ENCODE measurements around the gene NFATC1.

Gene NFATC1

DNA sequence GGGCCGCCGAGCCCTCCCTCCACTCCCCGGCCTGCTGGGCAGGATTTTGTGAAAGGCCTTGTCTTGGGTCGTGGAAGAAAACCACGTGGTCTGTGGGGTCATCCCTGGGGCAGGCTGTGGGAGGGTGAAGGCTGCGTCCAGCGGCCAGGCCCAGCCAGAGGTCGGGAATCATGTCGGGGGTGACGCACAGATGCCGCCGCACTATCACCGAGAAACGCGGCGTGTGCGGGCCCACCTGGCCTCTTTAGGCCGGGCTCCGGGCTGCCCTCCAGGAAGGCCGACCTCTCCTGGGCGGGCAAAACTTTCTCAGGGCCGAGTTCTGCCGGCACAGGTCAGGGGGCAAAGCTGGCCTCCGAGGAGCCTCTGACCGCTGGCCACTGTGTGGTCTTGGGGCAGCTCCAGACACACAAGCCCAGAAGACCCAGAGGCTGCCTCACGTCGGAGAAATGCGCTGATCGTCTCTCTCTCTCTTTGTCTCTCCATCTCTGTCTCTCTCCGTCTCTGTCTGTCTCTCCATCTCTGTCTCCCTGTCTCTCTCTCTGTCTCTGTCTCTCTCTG lies 28.4 kb downstream of the NFATC1 start:
- H3K27ac ChIP-seq, result no peak overlapping the region
- TF ChIP-seq, protein P1, sequence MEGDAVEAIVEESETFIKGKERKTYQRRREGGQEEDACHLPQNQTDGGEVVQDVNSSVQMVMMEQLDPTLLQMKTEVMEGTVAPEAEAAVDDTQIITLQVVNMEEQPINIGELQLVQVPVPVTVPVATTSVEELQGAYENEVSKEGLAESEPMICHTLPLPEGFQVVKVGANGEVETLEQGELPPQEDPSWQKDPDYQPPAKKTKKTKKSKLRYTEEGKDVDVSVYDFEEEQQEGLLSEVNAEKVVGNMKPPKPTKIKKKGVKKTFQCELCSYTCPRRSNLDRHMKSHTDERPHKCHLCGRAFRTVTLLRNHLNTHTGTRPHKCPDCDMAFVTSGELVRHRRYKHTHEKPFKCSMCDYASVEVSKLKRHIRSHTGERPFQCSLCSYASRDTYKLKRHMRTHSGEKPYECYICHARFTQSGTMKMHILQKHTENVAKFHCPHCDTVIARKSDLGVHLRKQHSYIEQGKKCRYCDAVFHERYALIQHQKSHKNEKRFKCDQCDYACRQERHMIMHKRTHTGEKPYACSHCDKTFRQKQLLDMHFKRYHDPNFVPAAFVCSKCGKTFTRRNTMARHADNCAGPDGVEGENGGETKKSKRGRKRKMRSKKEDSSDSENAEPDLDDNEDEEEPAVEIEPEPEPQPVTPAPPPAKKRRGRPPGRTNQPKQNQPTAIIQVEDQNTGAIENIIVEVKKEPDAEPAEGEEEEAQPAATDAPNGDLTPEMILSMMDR (conservative IDR thresholded peaks at IDR 0.05), result no peak
- TF ChIP-seq ZFX (IDR thresholded peaks at IDR 0.05), result no peak

DNA sequence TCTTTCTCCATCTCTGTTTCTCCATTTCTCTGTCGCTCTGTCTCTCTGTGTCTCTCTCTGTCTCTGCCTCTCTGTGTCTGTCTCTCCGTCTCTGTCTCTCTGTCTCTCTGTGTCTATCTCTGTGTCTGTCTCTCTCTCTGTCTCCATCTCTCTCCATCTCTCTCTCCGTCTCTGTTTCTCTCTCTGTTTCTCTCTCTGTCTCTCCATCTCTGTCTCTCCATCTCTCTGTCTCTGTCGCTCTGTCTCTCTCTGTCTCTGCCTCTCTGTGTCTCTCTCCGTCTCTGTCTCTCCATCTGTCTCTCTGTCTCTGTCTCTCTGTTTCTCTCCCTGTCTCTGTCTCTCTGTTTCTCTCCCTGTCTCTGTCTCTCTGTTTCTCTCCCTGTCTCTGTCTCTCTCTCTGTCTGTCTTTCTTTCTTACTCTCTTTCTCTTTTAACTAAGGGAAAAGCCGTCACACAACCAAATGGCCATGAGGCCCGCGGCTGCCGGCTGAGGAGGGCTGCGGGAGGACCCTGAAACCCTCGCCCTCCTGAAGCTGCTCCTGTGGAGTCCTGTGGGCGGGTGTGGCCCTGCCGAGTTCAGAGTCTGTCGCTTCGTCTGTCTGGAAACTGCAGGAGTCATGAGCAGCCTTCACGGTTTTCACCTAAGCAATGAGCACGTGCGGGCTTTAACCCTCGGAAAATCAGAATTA lies 29.3 kb downstream of the NFATC1 start:
- TF ChIP-seq ZFX (IDR thresholded peaks at IDR 0.05), result no peak
- TF ChIP-seq, protein P1 (conservative IDR thresholded peaks at IDR 0.05), result no peak
- H3K27ac ChIP-seq, result no peak overlapping the region

DNA sequence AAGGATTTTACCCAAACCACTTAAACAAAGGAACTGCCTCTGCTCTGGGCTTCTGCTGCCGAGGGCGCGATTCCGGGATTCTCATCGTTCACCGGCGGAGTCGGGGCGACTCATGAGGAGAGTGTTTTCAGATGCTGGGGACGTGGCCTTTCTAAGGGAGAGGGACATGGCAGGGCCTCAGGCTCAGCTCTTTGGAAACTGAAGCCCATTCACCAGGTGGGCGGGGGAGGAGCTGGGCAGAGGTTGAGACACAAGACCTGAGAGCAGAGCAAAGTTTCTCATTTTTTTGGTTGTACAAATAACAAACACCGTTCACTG lies 29.8 kb downstream of the NFATC1 start:
- TF ChIP-seq ZFX (IDR thresholded peaks at IDR 0.05), result no peak
- TF ChIP-seq, protein P1 (conservative IDR thresholded peaks at IDR 0.05), result no peak
- H3K27ac ChIP-seq, result no peak overlapping the region

DNA sequence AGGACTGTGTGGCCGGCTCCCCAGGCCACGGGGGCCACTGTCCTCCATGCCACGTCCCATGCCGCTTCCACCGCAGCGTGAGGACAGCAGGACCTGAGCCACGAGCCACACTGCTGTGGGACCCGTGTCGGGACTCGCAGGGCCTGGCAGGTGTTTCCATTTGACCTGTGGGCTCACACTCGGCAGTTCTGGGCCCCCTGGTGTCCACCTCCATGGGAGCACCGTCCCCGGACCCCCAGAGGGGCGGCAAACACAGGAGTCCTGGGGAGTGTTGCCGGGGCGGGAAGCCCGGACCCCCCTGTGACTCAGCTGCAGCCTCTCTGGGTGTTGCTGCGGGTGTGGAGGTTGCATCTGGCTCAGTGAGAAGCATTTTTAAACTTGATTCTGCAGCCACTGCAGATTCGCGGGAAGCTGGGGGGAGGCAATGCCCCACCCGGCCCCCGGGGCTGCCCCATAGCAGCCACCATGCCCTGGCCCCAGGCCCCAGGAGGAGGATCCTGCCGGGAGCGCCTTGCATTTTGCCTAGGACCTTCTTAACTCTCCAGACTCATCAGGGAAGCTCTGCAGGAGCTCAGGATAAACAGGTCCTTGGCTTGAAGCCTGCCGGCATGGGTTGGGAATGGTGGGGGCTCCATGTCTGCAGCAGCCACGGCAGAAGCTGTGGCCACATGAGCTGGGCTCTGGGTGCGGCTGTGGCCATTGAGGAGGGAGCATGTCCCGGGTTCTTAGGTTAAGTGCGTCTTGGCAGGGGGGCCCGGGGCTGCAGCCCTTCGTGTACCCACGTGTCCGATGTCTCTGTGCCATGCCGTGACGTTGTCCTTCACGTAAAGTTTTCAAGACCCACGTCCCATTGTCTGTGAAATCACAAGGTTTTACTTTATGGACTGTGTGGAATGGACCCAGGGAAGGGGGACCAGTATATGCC lies 30.9 kb downstream of the NFATC1 start:
- TF ChIP-seq ZFX (IDR thresholded peaks at IDR 0.05), result no peak
- TF ChIP-seq, protein P1 (conservative IDR thresholded peaks at IDR 0.05), result no peak
- no peak overlapping the region for H3K27ac ChIP-seq

DNA sequence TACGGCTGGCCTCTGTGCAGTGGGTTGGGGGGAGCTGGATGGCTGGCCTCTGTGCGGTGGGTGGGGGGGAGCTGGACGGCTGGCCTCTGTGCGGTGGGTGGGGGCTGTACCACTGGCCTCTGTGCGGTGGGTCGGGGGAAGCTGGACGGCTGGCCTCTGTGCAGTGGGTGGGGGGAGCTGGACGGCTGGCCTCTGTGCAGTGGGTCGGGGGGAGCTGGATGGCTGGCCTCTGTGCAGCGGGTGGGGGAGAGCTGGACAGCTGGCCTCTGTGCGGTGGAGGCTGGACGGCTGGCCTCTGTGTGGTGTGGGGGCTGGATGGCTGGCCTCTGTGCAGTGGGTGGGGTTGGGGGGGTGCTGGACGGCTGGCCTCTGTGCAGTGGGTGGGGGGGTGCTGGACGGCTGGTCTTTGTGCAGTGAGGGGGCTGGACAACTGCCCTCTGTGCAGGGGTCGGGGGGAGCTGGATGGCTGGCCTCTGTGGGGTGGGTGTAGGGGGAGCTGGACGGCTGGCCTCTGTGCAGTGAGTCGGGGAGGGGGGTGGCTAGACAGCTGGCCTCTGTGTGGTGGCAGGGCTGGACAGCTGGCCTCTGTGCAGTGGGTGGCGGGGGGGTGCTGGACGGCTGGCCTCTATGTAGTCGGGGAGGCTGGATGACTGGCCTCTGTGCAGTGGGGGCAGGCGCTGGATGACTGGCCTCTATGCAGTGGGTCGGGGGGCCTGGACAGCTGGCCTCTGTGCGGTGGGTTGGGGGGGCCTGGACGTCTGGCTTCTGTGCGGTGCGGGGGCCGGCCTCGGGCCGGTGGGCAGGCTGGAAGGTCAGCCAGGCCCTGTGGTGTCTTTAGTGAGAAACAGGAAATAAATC lies 31.9 kb downstream of the NFATC1 start:
- no peak overlapping the region for H3K27ac ChIP-seq
- TF ChIP-seq, protein P1 (conservative IDR thresholded peaks at IDR 0.05), result no peak
- no peak for TF ChIP-seq ZFX (IDR thresholded peaks at IDR 0.05)

DNA sequence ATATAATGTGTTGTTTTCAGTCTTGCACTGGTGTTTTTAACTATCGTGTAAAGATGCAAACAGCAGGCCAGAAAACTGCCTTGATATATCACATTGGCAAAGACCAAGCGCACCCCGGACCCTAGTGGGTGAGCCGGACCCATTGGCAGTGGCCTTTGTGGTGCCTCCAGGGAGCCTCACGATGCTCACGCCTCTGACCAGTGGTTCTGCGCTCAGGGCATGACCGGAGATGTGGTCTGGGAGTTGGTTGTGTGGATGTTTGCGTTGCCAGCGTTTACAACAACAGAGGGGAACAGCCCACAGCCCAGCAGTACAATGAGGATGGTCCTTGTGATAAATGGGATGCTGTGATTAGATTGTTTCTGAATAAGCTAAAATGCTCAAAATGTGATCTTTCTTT lies 32.6 kb downstream of the NFATC1 start:
- no peak overlapping the region for H3K27ac ChIP-seq
- no peak for TF ChIP-seq ZFX (IDR thresholded peaks at IDR 0.05)
- TF ChIP-seq, protein P1 (conservative IDR thresholded peaks at IDR 0.05), result no peak

Data from C4-2B (cell line).